GM21447 (cell line): ENCODE data around the gene DSG4.

ENCODE experiments used
- ATAC-seq: cut with Tn5 transposase; IDR thresholded peaks from one replicate; pipeline ENCODE4 v1.9.1; 2021; ENCODE audit not compliant: unreplicated experiment

The DSG4 gene

GRCh38 chr18:31403409-31403808, 26.8 kb downstream of the DSG4 start:
- no peak for ATAC-seq

GRCh38 chr18:31407649-31408048, 31.1 kb downstream of the DSG4 start:
- ATAC-seq = no peak

GRCh38 chr18:31409276-31409675, 32.7 kb downstream of the DSG4 start:
- no peak for ATAC-seq

- ATAC-seq = no peak
These were observed 34.3 kb downstream of the DSG4 start for GRCh38 chr18:31410716-31411483.

GRCh38 chr18:31413137-31413536, 36.6 kb downstream of the DSG4 start:
- no peak for ATAC-seq

- ATAC-seq = no peak
These were observed 41.3 kb downstream of the DSG4 start for GRCh38 chr18:31417850-31418249.

GRCh38 chr18:31419457-31419932, 42.9 kb downstream of the DSG4 start:
- no peak for ATAC-seq

- no peak for ATAC-seq
These were observed 43.5 kb downstream of the DSG4 start for GRCh38 chr18:31420032-31420431.

- ATAC-seq = no peak
These were observed 43.9 kb downstream of the DSG4 start for GRCh38 chr18:31420524-31420923.

GRCh38 chr18:31424383-31424988, 47.9 kb downstream of the DSG4 start:
- peak; percentile 72 for ATAC-seq

- no peak for ATAC-seq
These were observed 49.4 kb downstream of the DSG4 start for GRCh38 chr18:31426021-31426420.

- ATAC-seq = no peak
These were observed 50.4 kb downstream of the DSG4 start for GRCh38 chr18:31426871-31427406.

- no peak for ATAC-seq
These were observed 51.6 kb downstream of the DSG4 start for GRCh38 chr18:31428211-31428610.

- no peak for ATAC-seq
These were observed 53.0 kb downstream of the DSG4 start for GRCh38 chr18:31429623-31430022.

GRCh38 chr18:31430072-31430471, 53.5 kb downstream of the DSG4 start:
- no peak for ATAC-seq

GRCh38 chr18:31430554-31430953, 54.0 kb downstream of the DSG4 start:
- ATAC-seq = no peak

GRCh38 chr18:31432316-31432715, 55.7 kb downstream of the DSG4 start:
- no peak for ATAC-seq

GRCh38 chr18:31436825-31437224, 60.2 kb downstream of the DSG4 start:
- no peak for ATAC-seq

GRCh38 chr18:31438402-31438801, 61.8 kb downstream of the DSG4 start:
- no peak for ATAC-seq

- no peak for ATAC-seq
These were observed 63.3 kb downstream of the DSG4 start for GRCh38 chr18:31439807-31440325.

- ATAC-seq = no peak
These were observed 64.2 kb downstream of the DSG4 start for GRCh38 chr18:31440787-31441186.

- no peak for ATAC-seq
These were observed 64.9 kb downstream of the DSG4 start for GRCh38 chr18:31441493-31441892.
